Activated T-cell treated with anti-CD3 and anti-CD28 coated beads, Interleukin-2, amount 50 U/mL, for 4 hours (primary cell): ENCODE data around the gene DDX21. TPM values are rescaled to one million over a fixed set of nuclear protein-coding genes. Genes with fewer than 3 reads are reported as not detected.
"Not testable (repeated sequence)": the region's sequence is repeated elsewhere in the genome, so short reads cannot be mapped to it uniquely, and the experiment has no call there.

Source experiments
- ATAC-seq, 2 donors: fragments of 200-7000 bp; cut with Tn5 transposase; one replicate each; pipeline ENCODE4 v1.10.0; 2021
- DNase-seq: peaks from one replicate; pipeline ENCODE4 v3.0.0-alpha.2; 2020
- H3K27me3 Mint-ChIP-seq: one replicate; pipeline ENCODE4 v1.8.0; 2021; ENCODE audit warnings: low read depth, mixed read lengths
- H3K36me3 Mint-ChIP-seq: one replicate; pipeline ENCODE4 v1.8.0; 2022; ENCODE audit warnings: mixed read lengths; ENCODE audit not compliant: insufficient read depth
- H3K4me1 Mint-ChIP-seq: one replicate; pipeline ENCODE4 v1.8.0; 2021; ENCODE audit warnings: low read depth, mixed read lengths
- H3K4me3 Mint-ChIP-seq: one replicate; pipeline ENCODE4 v1.8.0; 2021; ENCODE audit warnings: mild to moderate bottlenecking, moderate library complexity, mixed read lengths
- H3K9me3 Mint-ChIP-seq: one replicate; pipeline ENCODE4 v1.8.0; 2021; ENCODE audit warnings: mixed read lengths
- total RNA-seq, 3 donors: library from RNA; stranded (reverse); gene quantifications; one replicate each; pipeline ENCODE4 v1.2.1, GENCODE V29; 2021

Gene DDX21
- total RNA-seq, 3 donors from 2014 or later: 443 to 481 (median 460) TPM

- ATAC-seq (no peak), DNase-seq (no peak)
- H3K9me3 Mint-ChIP-seq: no peaks in the 10 kb centered on the region
- no peaks in the 10 kb centered on the region for H3K27me3 Mint-ChIP-seq
- peak overlapping the region; percentile 83 for H3K4me3 Mint-ChIP-seq
- H3K4me1 Mint-ChIP-seq: peaks cover 39% of the 10 kb centered on the region
- H3K36me3 Mint-ChIP-seq: peaks cover 46% of the 10 kb centered on the region
Measured at GRCh38 chr10:68959695-68960527, 3.9 kb downstream of the DDX21 start.

- no peak for DNase-seq
- H3K4me3 Mint-ChIP-seq: no peak overlapping the region
- peaks cover 32% of the 10 kb centered on the region for H3K4me1 Mint-ChIP-seq
- ATAC-seq: no peak
- no peaks in the 10 kb centered on the region for H3K27me3 Mint-ChIP-seq
- H3K36me3 Mint-ChIP-seq: peaks cover 50% of the 10 kb centered on the region
- no peaks in the 10 kb centered on the region for H3K9me3 Mint-ChIP-seq
Measured at GRCh38 chr10:68963151-68963550, 7.2 kb downstream of the DDX21 start.

DNA sequence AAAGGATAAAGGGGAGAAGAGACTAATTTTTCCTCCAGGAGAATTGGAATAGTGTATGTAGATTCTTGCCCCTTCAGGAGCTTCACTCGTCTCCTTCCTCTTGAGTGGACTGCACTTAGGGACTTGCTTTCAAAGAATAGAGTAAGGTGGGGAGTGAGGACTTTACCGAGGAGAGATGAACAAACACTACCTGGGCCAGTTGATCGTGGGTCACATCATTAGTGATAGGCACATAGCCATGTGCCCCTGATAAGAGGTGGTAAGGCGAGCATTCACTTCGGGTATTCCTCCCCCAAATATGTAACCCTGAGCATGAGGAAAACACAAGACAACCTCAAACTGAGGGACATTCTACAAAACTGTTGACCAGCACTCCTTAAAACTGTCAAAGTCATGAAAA lies 18.0 kb downstream of the DDX21 start:
- H3K36me3 Mint-ChIP-seq: peaks cover 56% of the 10 kb centered on the region

DNA sequence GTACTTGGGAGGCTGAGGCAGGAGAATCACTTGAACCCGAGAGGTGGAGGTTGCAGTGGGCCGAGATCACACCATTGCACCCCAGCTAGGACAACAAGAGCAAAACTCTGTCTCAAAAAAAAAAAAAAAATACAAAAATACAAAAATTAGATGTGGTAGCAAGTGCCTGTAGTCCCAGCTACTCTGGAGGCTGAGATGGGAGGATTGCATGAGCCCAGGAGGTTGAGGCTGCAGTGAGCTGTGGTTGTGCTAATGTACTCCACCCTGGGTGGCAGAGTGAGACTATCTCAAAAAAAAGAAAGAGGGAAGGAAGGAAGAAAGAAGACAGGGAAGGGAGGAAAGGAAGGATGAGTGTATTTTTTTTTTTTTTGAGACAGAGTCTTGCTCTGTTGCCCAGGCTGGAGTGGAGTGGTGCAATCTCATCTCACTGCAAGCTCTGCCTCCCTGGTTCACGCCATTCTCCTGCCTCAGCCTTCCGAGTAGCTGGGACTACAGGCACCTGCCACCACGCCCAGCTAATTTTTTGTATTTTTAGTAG lies 20.0 kb downstream of the DDX21 start:
- DNase-seq, ATAC-seq, H3K9me3 Mint-ChIP-seq, H3K4me1 Mint-ChIP-seq, H3K27me3 Mint-ChIP-seq, H3K4me3 Mint-ChIP-seq: not testable (repeated sequence)
- H3K36me3 Mint-ChIP-seq: peaks cover 54% of the 10 kb centered on the region

More for the DNA sequence above, 18.0 kb downstream of the DDX21 start:
- Mint-ChIP-seq H3K9me3 (no peaks in the 10 kb centered on the region), H3K27me3 (no peaks in the 10 kb centered on the region), H3K4me3 (no peak overlapping the region), H3K4me1 (peaks cover 13% of the 10 kb centered on the region)
- ATAC-seq (no peak), DNase-seq (no peak)

GRCh38 chr10:68979738-68980137 lies 23.8 kb downstream of the DDX21 start:
- H3K4me3 Mint-ChIP-seq, ATAC-seq, DNase-seq, H3K4me1 Mint-ChIP-seq, H3K27me3 Mint-ChIP-seq, H3K9me3 Mint-ChIP-seq: not testable (repeated sequence)
- H3K36me3 Mint-ChIP-seq: peaks cover 48% of the 10 kb centered on the region

- Mint-ChIP-seq H3K36me3 (peaks cover 45% of the 10 kb centered on the region), H3K4me1 (no peaks in the 10 kb centered on the region), H3K4me3 (no peak overlapping the region), H3K27me3 (no peaks in the 10 kb centered on the region), H3K9me3 (no peaks in the 10 kb centered on the region)
- ATAC-seq (no peak), DNase-seq (no peak)
Measured at GRCh38 chr10:68981074-68981473, 25.1 kb downstream of the DDX21 start.

- no peaks in the 10 kb centered on the region for H3K9me3 Mint-ChIP-seq
- H3K36me3 Mint-ChIP-seq: peaks cover 44% of the 10 kb centered on the region
- H3K4me1 Mint-ChIP-seq: peaks cover 4% of the 10 kb centered on the region
- no peaks in the 10 kb centered on the region for H3K27me3 Mint-ChIP-seq
- no peak for DNase-seq
- no peak for ATAC-seq
- no peak overlapping the region for H3K4me3 Mint-ChIP-seq
Measured at GRCh38 chr10:68982389-68982788, 26.4 kb downstream of the DDX21 start.

GRCh38 chr10:68987611-68988010 lies 31.6 kb downstream of the DDX21 start:
- Mint-ChIP-seq H3K9me3 (no peaks in the 10 kb centered on the region), H3K4me1 (peaks cover 47% of the 10 kb centered on the region), H3K36me3 (peaks cover 22% of the 10 kb centered on the region), H3K4me3 (peak overlapping the region; percentile 99), H3K27me3 (no peaks in the 10 kb centered on the region)
- ATAC-seq (no peak), DNase-seq (no peak)

- DNase-seq (peak; percentile 68), ATAC-seq (peak; percentile 81 to 85)
- H3K27me3 Mint-ChIP-seq: no peaks in the 10 kb centered on the region
- H3K36me3 Mint-ChIP-seq: peaks cover 15% of the 10 kb centered on the region
- H3K4me1 Mint-ChIP-seq: peaks cover 55% of the 10 kb centered on the region
- peak within 1 kb of the TSS; percentile 99 for H3K4me3 Mint-ChIP-seq
- H3K9me3 Mint-ChIP-seq: no peaks in the 10 kb centered on the region
Measured at GRCh38 chr10:68988530-68989316, 32.8 kb downstream of the DDX21 start, which contains the start of gene KIFBP. Gene KIFBP (plus strand): TSS chr10:68988803. CDS start chr10:68988833, 30 bp downstream.

- peaks cover 59% of the 10 kb centered on the region for H3K4me1 Mint-ChIP-seq
Measured at GRCh38 chr10:68989317-68989990, 33.5 kb downstream of the DDX21 start.

GRCh38 chr10:68992636-68993440 lies 36.9 kb downstream of the DDX21 start:
- Mint-ChIP-seq H3K36me3 (peaks cover 2% of the 10 kb centered on the region), H3K4me1 (peaks cover 66% of the 10 kb centered on the region), H3K9me3 (no peaks in the 10 kb centered on the region), H3K4me3 (no peak overlapping the region), H3K27me3 (no peaks in the 10 kb centered on the region)
- ATAC-seq: no peak
- DNase-seq: no peak

More at GRCh38 chr10:68989317-68989990, 33.5 kb downstream of the DDX21 start:
- ATAC-seq (no peak), DNase-seq (no peak)
- Mint-ChIP-seq H3K4me3 (peak overlapping the region; percentile 99), H3K9me3 (no peaks in the 10 kb centered on the region), H3K36me3 (peaks cover 10% of the 10 kb centered on the region), H3K27me3 (no peaks in the 10 kb centered on the region)

DNA sequence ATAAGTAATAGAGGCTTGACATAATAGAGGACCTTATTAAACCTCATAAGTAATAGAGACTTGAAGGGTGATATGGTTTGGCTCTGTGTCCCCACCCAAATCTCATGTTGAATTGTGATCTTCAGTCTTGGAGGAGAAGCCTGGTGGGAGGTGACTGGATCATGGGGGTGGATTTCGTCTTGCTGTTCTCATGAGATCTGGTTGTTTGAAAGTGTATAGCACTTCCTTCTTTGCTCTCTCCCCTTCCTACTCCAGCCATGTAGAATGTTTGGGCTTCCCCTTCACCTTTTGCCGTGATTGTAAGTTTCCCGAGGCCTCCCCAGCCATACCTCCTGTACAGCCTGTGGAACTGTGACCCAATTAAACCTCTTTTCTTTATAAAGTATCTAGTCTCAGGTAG lies 41.2 kb downstream of the DDX21 start:
- DNase-seq (no peak), ATAC-seq (peak; percentile 12 to 18)
- H3K4me1 Mint-ChIP-seq: peaks cover 40% of the 10 kb centered on the region
- H3K9me3 Mint-ChIP-seq: no peaks in the 10 kb centered on the region
- H3K36me3 Mint-ChIP-seq: no peaks in the 10 kb centered on the region
- H3K4me3 Mint-ChIP-seq: peak overlapping the region; percentile 36
- no peaks in the 10 kb centered on the region for H3K27me3 Mint-ChIP-seq

- Mint-ChIP-seq H3K36me3 (peaks cover 3% of the 10 kb centered on the region), H3K27me3 (no peaks in the 10 kb centered on the region), H3K9me3 (no peaks in the 10 kb centered on the region), H3K4me1 (peaks cover 4% of the 10 kb centered on the region), H3K4me3 (no peak overlapping the region)
- DNase-seq: no peak
- ATAC-seq: peak; percentile 58 to 71
Measured at GRCh38 chr10:69004821-69005220, 48.9 kb downstream of the DDX21 start.
